ENCODE measurements around the gene TRPM8.

DNA sequence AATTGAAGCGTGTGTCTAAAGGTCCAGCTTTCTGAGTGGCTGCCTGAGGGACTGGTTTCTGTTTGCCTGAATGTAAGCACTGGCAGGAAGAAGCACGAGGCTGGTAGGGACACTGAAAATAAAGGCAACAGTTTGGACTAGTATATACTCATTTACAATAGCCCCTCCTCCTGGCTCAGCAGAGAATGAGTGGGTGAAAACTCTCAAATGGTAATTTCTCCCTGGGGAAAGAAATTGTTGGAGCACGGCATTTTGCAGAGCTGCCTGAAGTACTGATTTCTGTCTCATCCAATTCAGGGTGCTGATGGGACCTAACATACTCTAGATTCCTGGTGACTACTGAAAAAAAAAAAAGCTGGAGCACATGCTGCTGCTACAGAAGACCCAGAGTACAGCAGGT lies 116.0 kb downstream of the TRPM8 start:
- TF ChIP-seq, protein P1, sequence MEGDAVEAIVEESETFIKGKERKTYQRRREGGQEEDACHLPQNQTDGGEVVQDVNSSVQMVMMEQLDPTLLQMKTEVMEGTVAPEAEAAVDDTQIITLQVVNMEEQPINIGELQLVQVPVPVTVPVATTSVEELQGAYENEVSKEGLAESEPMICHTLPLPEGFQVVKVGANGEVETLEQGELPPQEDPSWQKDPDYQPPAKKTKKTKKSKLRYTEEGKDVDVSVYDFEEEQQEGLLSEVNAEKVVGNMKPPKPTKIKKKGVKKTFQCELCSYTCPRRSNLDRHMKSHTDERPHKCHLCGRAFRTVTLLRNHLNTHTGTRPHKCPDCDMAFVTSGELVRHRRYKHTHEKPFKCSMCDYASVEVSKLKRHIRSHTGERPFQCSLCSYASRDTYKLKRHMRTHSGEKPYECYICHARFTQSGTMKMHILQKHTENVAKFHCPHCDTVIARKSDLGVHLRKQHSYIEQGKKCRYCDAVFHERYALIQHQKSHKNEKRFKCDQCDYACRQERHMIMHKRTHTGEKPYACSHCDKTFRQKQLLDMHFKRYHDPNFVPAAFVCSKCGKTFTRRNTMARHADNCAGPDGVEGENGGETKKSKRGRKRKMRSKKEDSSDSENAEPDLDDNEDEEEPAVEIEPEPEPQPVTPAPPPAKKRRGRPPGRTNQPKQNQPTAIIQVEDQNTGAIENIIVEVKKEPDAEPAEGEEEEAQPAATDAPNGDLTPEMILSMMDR (conservative IDR thresholded peaks at IDR 0.05 in 1 of 2, IDR thresholded peaks at IDR 0.05 in 1 of 2; ENCODE audit: low read depth in 1 of 2, low read length in 2 of 2): no peak
- TF ChIP-seq EZH2 (IDR thresholded peaks at IDR 0.05; ENCODE audit: low read length, missing control alignments): no peak
